Femur (tissue), 1 donor: Measurements from ENCODE around the gene SUSD4.
A peak's percentile ranks its signal among the peaks of the same experiment; 100 is the strongest.

Experiments
- DNase-seq: peaks from one replicate; pipeline ENCODE4 v3.0.0-alpha.2; 2017

Gene SUSD4

DNA sequence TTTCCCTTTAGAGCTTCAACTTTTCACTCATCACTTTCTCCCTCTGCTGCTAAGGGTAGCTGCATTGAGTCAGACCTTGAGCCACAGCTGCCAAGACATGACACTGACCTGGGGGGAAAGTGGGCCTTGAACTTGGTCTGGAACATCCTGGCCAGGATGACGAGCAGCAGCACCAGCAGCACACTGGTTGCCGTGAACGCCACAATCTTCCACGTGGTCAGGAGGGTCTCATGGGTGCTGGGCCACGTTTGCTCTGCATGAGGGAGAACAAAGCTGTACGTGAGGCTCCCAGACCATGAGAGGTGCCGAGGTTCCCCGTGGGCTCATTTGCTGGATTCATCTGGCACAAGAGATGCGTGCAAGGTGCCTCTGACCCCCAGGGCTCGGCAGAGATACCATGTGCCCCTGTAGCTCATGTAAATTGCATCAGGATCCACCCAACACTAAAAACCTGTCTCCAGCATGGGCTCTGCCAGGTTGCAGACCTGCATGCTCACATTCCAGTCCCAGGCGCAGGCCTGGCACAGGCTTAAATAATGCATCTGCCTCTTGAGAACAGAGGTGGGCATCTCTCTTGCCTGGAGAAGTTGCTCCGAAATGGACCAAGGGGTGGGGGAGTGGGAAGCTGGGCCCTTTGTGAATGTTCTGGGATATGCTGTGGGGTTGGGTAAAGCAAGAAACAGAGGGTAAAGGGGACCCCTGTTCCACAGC is 136.3 kb downstream of the SUSD4 start:
- DNase-seq, result peak; percentile 8

DNA sequence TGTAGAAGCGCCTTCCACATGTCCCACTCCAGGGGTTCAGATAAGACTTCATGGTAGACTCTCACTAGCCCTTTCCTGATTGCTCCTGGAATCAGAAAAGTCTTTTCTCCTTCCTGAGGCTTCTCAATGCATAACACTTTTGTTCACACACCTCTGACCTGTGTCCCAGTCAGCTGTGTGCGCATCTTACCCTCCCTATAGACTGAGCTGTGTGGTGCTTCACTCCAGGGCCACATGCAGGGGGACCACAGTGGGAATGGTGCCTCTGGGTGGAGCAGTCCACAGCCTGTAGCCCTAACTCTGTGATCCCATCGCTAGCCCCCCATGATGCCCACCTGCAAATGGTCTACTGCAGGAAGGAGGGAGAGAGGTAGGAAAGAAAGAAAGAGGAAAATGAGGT is 136.9 kb downstream of the SUSD4 start:
- peak; percentile 8 for DNase-seq

GRCh38 chr1:223226271-223226670 is 137.7 kb downstream of the SUSD4 start:
- peak; percentile 4 for DNase-seq

DNA sequence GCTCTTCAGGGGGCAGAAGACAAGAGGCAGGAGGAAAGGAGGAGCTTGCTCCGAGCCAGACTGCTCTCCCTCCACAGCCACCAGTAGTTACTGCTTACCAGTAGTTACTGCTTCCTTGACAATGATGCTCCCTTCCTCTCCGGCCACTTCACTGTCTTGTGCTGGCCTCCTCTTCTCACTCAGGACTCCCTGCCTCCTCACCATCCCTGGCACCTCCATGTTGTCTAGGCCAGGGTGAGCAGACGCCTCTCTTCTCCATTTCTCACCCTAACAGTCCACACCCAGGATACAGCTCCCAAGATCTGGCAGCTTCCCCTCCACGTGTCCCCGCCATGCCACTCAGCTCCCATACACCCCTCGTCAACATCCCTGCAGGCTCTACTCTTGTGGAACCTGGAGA is 138.5 kb downstream of the SUSD4 start:
- DNase-seq, result peak; percentile 5

GRCh38 chr1:223225061-223225460 is 138.9 kb downstream of the SUSD4 start:
- DNase-seq, result peak; percentile 3

- DNase-seq, result peak; percentile 17
Measured at GRCh38 chr1:223224465-223224864, 139.5 kb downstream of the SUSD4 start.

DNA sequence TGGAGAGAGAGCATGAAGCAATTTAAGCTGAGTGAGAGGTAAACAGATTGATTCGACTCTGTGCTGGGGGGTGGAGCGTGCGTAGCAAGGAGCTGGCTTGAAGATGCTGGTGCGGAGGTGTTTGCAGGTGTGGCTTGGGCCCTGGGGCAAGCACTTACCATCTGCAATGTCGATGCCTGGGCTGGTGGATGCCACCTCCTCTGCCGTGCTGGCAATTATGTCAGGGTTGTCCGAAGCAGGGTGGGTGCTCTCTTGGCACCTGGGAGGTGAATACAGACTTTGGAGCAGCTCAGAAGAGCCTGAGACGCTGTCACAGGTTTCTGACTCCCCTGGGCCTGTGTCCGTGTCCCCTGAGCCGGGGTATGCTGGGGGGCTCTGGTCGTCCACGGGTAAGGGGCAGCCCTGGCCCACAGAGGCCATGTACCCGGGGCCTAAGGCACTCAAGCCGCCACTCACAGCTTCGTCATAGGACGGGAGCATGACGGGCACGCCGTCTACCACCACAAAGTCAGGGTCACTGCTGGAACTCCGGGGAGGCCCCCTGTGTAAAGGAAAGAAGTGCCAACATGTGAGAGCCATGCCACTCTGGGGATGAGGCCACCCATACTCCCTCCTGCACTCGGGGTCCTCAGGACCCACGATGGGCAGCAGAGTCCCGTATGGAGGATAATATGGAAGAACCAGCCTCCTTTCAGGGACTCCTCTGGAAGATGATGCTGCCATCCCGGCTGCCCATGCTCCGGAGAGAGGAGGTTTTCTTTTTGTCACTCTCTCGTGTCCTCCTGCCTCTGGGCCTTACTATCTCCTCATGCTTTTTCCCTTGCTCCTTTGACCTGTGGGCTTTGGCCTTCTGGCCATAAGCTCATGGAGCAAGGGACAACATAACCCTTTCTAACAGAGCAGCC is 140.6 kb downstream of the SUSD4 start:
- peak; percentile 13 for DNase-seq

GRCh38 chr1:223222377-223222776 is 141.6 kb downstream of the SUSD4 start:
- DNase-seq, result no peak

DNA sequence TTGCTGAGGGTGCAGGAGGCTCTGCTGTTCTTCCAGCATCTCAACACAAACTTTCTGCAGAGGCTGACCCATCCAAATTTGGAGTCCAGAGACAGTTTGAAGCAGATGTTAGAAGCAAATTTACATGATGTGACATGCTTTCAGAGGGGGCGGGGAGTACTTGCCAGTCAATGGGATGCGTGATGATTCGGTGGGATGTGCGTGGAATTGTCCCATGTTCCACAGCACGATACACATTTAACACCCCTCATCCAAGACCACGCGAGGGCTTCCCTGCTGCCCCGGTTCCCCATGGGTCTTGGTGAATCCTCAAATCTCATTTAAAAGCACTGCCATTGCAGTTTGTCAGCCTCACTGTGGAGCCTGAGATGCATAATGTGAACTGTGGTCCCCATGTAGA is 142.3 kb downstream of the SUSD4 start:
- peak; percentile 1 for DNase-seq

GRCh38 chr1:223219846-223220610 is 143.9 kb downstream of the SUSD4 start:
- no peak for DNase-seq

DNA sequence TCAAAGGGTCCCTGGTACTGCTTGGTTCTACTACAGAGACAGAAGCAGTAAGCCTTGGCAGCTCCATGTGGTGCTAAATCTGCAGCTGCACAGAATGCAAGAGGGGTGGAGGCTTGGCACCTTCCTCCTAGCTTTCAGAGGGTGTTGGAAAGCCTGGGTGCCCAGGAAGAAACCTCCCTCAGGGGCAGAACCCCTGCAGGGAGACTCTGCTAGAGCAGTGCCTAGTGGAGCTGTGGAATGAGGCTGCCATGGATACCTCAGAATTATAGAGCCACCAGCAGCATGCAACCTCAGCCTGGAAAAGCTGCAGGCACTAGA is 144.7 kb downstream of the SUSD4 start:
- no peak for DNase-seq

DNA sequence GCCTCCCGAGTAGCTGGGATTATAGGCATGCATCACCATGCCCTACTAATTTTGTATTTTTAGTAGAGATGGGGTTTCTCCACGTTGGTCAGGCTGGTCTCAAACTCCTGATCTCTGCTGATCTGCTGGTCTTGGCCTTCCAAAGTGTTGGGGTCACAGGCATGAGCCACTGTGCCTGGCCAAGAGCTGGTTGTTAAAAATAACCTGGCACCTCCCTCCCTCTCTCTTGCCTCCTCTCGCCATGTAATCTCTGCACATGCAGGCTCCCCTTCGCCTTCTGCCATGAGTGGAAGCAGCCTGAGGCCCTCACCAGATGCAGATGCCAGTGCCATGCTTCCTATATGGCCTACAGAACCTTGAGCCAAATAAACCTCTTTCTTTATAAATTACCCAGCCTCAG is 146.2 kb downstream of the SUSD4 start:
- peak; percentile 1 for DNase-seq

GRCh38 chr1:223216531-223217205 is 147.3 kb downstream of the SUSD4 start:
- no peak for DNase-seq

- DNase-seq, result no peak
Measured at GRCh38 chr1:223216074-223216473, 147.9 kb downstream of the SUSD4 start.

GRCh38 chr1:223215026-223215425 is 148.9 kb downstream of the SUSD4 start:
- DNase-seq, result no peak

GRCh38 chr1:223214261-223214807 is 149.6 kb downstream of the SUSD4 start:
- no peak for DNase-seq

- no peak for DNase-seq
Measured at GRCh38 chr1:223212441-223212840, 151.5 kb downstream of the SUSD4 start.

DNA sequence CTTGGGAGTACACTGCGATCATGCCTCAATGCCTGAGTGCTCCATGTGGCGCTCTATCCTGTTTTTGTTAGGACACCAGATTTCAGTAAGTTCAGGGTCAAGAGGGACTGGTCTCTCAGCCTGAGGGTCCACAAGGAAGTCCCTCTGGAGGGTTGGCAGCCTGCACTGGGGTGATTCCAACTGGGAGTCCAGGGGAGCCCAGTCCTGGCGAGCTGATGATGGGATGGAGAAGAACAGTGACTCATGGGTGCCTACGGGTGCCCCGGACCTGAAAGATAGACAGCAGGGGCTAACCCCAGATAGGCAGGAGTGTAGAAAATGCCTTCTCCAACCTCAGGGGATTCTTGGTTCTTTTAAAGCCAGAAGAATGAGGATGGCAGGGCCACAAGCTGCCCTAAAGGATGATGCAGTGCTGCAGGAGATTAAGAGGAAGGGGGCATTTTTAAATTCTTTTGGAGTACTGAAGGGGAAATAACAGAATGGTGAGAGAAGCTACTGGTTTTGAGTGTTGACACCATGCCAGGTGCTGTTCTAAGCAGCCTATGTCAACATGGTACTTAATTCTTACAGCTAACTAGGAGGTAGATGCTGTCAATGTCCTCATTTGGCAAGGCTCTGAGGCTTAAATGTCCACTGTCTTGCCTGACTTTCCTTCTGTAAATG is 152.5 kb downstream of the SUSD4 start:
- no peak for DNase-seq

DNA sequence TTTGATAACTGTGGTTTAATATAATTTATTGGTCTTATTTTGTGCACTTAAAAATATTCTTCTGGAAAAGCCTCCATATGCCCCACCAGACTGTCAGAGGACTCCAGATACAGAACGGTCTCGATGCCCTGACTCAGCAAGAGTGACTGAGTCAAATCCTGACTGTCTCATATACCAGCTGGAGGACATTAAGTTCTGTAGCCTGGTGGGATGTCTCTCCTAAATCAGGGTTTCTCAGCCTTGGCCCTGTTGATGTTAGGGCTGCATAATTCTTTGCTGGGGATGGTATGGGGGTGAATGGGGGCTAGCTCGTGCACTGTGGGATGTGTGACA is 153.2 kb downstream of the SUSD4 start:
- DNase-seq, result no peak

DNA sequence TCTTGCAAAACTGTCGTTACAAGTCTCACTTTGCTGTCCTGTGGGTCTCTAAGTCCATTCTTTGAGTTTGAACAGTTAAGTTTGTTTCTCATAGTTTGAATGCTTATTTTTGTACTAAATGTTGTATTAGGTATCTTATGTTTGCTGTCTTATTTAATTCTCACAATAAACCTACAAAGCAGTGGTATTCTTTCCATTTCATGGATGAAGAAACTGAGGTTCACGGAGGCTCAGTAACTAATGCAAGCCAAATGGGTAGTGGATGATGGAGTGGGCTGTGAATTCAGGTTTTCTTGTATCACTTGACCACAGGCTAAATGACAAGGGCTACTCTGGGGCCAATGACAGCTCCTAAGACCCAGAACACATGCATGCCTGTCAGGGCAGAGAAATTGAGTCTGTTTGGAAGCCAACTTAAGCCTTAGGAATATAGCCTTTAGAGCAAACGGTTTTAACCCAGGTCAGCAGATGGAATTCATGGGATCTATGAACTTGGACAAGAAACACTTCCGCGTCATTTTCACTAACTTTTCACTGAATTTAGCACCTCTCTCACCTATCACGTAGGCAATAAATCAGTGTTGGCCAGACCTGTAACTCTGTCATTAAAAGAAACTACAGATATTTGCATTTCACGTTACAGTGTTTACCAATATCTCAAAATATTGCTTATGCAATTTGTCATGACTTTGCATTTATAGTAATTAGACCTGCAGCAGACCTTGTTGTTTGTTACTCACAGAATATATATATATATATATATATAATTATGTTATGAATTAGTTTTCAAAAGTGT is 153.8 kb downstream of the SUSD4 start:
- no peak for DNase-seq

GRCh38 chr1:223209293-223209898 is 154.6 kb downstream of the SUSD4 start:
- no peak for DNase-seq
